HG03139 (cell line): ENCODE results near the gene GPX3.

Experiments used
- ATAC-seq: cut with Tn5 transposase; IDR thresholded peaks from one replicate; pipeline ENCODE4 v1.9.1; 2021; ENCODE audit not compliant: unreplicated experiment

Gene GPX3

DNA sequence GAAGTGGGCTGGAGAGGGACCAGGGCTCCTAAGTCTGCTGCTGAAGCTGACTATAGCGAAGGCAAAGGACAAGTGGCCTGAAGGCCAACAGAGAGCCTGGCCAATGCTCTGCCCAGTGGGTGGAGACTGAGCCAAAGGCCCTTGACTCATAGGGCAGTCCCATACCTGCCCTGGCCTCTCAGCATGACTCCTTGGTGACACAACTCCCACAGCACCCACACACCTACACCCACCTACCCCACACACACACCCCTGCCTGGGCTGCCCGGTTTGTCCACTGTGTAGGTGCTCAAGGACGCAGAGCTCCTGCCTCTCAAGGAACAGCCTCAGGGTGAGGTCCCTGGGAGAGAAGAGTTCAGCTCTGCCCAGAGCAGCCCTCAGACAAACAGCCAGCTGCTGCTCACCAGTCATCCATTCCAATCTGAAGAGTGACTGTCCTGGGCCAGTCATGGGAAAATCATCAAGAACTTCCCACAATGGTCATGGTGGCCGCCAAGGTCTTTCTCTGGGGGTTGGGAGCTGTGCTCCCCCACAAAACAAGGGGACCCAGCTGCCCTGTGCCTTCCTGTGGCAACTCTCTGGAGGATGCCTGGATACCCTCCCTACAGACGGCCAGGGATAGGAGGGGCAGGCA is 55.4 kb downstream of the GPX3 start:
- no peak for ATAC-seq

DNA sequence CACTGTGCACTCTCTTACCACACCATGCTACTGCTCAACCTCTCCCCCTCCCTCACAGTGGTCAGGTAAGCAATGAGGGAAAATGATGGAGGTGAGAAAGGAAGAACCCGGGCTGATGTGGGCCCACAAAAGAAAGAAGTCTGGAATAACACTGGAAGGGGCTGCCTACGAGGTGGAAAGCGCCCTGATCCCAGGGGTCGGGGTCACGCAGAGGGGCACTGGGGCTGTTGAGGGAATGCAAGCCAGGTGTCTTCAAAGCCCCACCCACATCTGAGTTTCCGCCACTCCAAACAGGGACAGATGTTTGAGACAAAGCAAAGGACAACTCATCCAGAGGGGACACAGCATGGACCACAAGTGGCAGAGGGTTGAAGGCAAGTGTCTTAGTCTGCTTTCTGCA is 56.2 kb downstream of the GPX3 start:
- ATAC-seq, result no peak

DNA sequence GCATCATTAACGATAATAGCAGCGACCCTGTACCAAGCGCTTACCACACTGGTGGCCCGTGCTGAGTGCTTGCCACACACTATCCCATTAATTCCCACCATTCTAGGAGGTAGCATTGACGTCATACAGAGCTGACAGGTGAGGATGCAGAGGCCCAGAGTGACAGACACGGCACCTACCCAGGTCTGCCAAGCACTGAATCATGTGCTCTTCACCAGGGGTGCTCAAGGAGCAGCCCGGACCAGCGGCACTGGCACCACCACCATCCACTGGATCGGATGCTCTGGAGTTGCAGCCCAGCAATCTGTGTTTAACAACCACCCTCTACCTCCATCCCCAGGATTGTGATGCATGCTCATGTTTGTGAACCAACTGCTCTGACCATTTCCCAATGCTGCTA is 57.0 kb downstream of the GPX3 start:
- ATAC-seq, result no peak

DNA sequence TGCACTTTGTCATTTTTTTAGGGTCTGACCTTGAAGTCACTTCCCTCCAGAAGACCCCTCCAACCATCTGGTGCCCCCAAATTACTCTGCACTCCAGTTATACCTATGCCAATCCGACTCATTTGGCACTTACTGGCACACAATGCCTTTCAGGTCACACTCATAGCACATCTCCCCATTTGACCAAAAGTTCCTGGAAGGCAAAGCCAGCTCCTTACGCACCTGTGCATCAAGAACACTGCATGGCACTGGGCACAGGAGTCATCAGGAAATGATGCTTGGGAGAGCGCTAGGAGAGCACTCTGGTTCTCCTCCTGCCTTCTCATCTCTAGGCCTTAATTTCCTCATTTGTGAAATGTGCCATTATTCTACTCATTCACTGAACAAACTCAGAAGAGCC is 57.6 kb downstream of the GPX3 start:
- no peak for ATAC-seq
